ENCODE measurements around the gene FAF1.
A peak's percentile ranks its signal among the peaks of the same experiment; 100 is the strongest.

FAF1 gene

DNA sequence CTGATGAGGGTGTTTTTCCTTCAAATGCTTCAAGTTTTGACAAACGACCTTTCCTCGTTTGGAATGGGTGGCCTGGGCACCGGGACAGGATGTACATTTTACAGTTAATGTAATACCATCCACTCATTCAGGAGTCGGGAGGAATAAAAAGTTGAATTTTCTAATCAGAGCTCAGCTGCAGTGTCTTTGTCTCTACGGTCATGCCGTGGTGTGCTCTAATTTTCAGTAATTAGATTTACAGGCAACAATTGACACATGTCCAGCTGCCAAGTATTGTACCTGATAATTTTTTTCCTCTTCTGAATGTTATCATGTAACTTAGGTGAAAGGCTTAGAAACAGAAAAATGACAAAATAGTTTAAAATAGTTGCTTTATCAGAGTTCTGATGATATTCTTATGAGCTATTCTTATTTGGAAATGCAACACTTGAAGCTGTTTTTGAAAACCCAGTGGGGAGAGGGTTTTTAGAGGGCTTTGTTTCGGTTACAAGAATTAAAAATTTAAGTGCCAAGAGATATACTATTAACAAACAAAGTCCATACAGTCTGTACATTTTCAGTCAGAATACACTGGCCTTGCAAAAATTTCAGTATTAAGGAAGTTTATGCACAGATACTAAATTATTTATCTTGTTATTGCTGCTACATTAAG, 11.0 kb upstream of the FAF1 start:
- H3K27me3 ChIP-seq (ENCODE audit: control insufficient read depth, insufficient read depth, low read length): peaks cover 95% of the 10 kb centered on the region
- H3K9ac ChIP-seq (ENCODE audit: low read depth, low read length): no peak overlapping the region
- no peaks in the 10 kb centered on the region for H3K9me3 ChIP-seq (ENCODE audit: control insufficient read depth, insufficient read depth, low read length)

DNA sequence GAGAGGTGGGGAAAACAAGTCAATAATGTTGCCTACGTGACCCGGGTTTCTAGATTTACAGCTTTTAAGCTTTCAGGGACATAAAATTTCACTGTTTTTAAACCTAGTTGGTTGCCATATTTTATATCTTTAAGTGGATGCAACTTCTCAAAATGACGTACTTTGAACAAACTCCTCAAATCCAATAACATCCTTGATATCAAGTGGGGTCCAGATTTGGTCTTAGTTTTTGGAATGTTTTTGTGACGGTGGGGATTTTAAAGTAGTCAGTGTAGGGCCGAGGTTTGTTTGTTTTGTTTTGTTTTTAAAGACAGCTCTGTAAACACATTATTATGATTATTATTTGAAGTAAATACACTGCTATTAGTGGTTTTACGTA, 10.4 kb upstream of the FAF1 start:
- no peak overlapping the region for H3K9ac ChIP-seq (ENCODE audit: low read depth, low read length)
- peaks cover 15% of the 10 kb centered on the region for H3K4me1 ChIP-seq (ENCODE audit: control insufficient read depth, insufficient read depth, low read length)
- peak overlapping the region; percentile 75; the same call in 1 of the 2 replicates for H3K4me3 ChIP-seq (ENCODE audit: low read depth, low read length)
- no peaks in the 10 kb centered on the region for H3K36me3 ChIP-seq (ENCODE audit: control insufficient read depth, insufficient read depth, low read length)
- no peaks in the 10 kb centered on the region for H3K9me3 ChIP-seq (ENCODE audit: control insufficient read depth, insufficient read depth, low read length)
- H3K27ac ChIP-seq (ENCODE audit: low read depth, low read length): no peak overlapping the region
- H3K27me3 ChIP-seq (ENCODE audit: control insufficient read depth, insufficient read depth, low read length): peaks cover 94% of the 10 kb centered on the region

More for the DNA sequence above, 11.0 kb upstream of the FAF1 start:
- Histone ChIP-seq H3K27ac (ENCODE audit: low read depth, low read length) (no peak overlapping the region), H3K4me1 (ENCODE audit: control insufficient read depth, insufficient read depth, low read length) (peaks cover 15% of the 10 kb centered on the region), H3K4me3 (ENCODE audit: low read depth, low read length) (no peak overlapping the region), H3K36me3 (ENCODE audit: control insufficient read depth, insufficient read depth, low read length) (no peaks in the 10 kb centered on the region)

DNA sequence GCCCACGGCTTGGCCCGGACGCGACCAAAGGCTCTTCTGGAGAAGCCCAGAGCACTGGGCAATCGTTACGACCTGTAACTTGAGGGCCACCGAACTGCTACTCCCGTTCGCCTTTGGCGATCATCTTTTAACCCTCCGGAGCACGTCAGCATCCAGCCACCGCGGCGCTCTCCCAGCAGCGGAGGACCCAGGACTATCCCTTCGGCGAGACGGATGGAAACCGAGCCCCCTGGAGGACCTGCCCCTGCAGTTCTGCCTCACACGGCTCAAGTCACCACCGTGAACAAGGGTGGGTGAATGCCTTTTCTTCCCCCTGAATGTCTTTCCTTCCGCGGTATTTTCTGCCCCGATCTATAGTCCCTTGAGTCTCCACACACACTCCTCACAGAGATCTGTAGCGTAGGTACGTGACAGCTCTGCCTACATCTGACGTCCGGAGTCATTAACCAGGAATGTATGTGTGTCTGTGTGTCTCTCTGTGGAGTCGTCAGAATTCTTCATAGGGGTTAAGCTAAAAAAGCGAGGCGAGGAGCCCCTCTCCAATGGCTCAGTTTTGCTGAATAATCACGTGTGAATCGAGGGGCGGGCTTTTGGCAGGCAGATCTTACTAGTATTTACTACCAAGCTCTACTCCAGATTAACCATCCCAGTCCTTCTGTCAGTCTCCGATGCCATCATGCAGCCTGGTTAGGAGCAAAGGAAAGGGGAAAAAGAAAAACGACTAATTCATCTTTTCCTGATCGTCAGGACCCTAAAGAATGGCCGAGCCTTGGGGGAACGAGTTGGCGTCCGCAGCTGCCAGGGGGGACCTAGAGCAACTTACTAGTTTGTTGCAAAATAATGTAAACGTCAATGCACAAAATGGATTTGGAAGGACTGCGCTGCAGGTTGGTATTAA, 9.8 kb upstream of the FAF1 start, which contains the start of gene CDKN2C:
Gene CDKN2C (plus strand): TSS at position 635 of the 898 bp plus-strand sequence. CDS start 124 bp downstream, at position 759.
- no peak within 1 kb of the TSS for H3K9ac ChIP-seq (ENCODE audit: low read depth, low read length)

DNA sequence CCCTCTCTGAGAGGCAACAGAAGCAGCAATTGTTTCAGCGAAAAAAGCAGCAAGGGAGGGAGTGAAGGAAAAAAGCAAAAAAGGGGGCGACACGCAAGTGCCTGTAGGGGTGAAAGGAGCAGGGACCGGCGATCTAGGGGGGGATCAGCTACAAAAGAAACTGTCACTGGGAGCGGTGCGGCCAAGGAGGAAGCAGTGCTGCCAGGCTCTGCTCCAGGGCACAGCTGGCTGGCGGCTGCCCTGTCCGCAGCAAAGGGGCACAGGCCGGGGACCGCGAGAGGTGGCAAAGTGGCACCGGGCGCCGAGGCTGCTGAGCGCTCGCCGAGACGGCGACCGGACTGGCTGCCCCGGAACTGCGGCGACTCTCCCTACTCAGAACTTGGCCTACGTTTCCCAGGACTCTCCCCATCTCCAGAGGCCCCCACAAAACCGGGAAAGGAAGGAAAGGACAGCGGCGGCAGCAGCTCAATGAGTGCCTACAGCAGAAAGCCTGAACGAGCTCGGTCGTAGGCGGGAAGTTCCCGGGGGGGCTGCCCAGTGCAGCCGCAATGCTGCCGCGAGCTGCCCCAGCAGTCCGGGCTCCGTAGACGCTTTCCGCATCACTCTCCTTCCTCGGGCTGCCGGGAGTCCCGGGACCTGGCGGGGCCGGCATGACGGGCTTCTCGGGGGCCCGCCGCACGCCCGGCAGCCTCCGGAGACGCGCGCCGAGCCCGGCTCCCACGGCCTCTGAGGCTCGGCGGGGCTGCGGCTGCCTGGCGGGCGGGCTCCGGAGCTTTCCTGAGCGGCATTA, 8.9 kb upstream of the FAF1 start:
- H3K27ac ChIP-seq (ENCODE audit: low read depth, low read length): no peak overlapping the region

More for the DNA sequence above, 9.8 kb upstream of the FAF1 start, which contains the start of gene CDKN2C:
- Histone ChIP-seq H3K9me3 (ENCODE audit: control insufficient read depth, insufficient read depth, low read length) (no peaks in the 10 kb centered on the region), H3K4me1 (ENCODE audit: control insufficient read depth, insufficient read depth, low read length) (peaks cover 15% of the 10 kb centered on the region), H3K4me3 (ENCODE audit: low read depth, low read length) (peak within 1 kb of the TSS; percentile 75), H3K27ac (ENCODE audit: low read depth, low read length) (no peak within 1 kb of the TSS), H3K36me3 (ENCODE audit: control insufficient read depth, insufficient read depth, low read length) (no peaks in the 10 kb centered on the region), H3K27me3 (ENCODE audit: control insufficient read depth, insufficient read depth, low read length) (peaks cover 94% of the 10 kb centered on the region)

DNA sequence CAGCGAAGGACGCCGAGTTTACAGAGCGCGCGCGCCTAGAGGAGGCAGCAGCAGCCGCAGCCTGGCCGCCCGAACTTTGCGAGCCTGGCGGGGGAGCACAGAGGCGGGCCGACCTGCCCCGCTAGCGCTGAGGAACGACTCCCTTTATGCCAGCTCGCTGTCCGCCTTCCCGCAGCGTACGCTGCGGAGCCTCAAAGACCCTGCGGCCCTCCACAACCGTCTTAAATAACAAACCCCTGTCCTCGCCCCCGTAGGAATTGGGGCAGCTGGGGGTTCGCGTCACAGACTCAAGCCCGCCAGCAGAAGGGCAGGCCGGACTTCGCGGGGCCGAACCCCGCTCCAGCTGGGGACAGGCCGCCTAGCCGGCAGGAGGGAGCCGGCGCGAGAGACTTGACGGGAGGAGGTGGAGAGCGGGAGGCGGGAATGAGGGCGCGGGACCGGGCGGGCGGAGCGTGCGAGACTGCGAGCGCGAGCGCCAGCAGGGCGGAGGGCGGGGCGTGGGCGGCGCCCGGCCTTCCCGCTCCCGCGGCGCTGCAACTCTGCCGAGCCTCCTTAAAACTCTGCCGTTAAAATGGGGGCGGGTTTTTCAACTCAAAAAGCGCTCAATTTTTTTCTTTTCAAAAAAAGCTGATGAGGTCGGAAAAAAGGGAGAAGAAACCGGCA, 8.2 kb upstream of the FAF1 start:
- H3K27me3 ChIP-seq (ENCODE audit: control insufficient read depth, insufficient read depth, low read length): peaks cover 91% of the 10 kb centered on the region
- peak overlapping the region; percentile 75 for H3K4me3 ChIP-seq (ENCODE audit: low read depth, low read length)
- no peaks in the 10 kb centered on the region for H3K9me3 ChIP-seq (ENCODE audit: control insufficient read depth, insufficient read depth, low read length)
- H3K27ac ChIP-seq (ENCODE audit: low read depth, low read length): peak overlapping the region; percentile 79
- H3K36me3 ChIP-seq (ENCODE audit: control insufficient read depth, insufficient read depth, low read length): no peaks in the 10 kb centered on the region
- peak overlapping the region; percentile 44; the same call in 1 of the 2 replicates for H3K9ac ChIP-seq (ENCODE audit: low read depth, low read length)
- peaks cover 15% of the 10 kb centered on the region for H3K4me1 ChIP-seq (ENCODE audit: control insufficient read depth, insufficient read depth, low read length)

More for the DNA sequence above, 8.9 kb upstream of the FAF1 start:
- no peak overlapping the region for H3K9ac ChIP-seq (ENCODE audit: low read depth, low read length)
- H3K36me3 ChIP-seq (ENCODE audit: control insufficient read depth, insufficient read depth, low read length): no peaks in the 10 kb centered on the region
- H3K27me3 ChIP-seq (ENCODE audit: control insufficient read depth, insufficient read depth, low read length): peaks cover 92% of the 10 kb centered on the region
- H3K4me1 ChIP-seq (ENCODE audit: control insufficient read depth, insufficient read depth, low read length): peaks cover 15% of the 10 kb centered on the region
- H3K9me3 ChIP-seq (ENCODE audit: control insufficient read depth, insufficient read depth, low read length): no peaks in the 10 kb centered on the region
- peak overlapping the region; percentile 75 for H3K4me3 ChIP-seq (ENCODE audit: low read depth, low read length)

DNA sequence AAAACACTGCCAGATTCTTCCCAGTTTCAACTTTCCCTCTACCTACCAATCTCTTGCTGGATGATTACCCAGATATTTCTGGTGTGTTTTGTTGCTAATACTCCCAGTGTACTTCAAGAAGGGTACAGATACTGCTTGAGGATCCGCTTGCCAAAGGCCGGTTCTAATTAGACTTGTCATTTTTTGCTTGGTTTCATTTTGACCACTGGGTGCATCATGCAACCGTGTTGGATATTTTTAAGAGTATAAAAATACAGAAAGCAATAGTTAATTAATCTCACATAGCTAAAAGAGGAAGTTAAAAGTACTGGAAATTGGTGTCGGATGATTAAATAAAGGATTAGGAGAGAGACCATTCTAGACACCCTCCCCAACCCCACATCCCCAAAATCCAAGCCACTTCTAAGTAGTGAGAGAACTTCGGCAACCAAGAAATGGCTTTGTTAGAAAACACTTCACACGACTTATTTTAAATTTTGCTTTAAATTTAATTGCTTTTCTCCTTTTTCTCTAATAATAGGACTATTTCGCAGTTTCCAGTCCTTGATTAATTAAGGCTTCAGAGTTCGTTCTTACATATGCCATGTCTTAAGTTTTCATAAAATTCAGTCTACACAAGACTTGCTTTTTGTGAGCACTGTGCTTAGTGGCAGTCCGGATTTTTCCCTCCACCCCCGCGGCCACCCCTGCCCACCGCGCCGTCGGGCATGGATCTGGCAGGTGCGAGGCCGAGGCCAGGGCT, 7.5 kb upstream of the FAF1 start:
- Histone ChIP-seq H3K9me3 (ENCODE audit: control insufficient read depth, insufficient read depth, low read length) (no peaks in the 10 kb centered on the region), H3K4me1 (ENCODE audit: control insufficient read depth, insufficient read depth, low read length) (peaks cover 15% of the 10 kb centered on the region), H3K36me3 (ENCODE audit: control insufficient read depth, insufficient read depth, low read length) (no peaks in the 10 kb centered on the region), H3K4me3 (ENCODE audit: low read depth, low read length) (peak overlapping the region; percentile 75), H3K9ac (ENCODE audit: low read depth, low read length) (no peak overlapping the region), H3K27ac (ENCODE audit: low read depth, low read length) (no peak overlapping the region), H3K27me3 (ENCODE audit: control insufficient read depth, insufficient read depth, low read length) (peaks cover 87% of the 10 kb centered on the region)

DNA sequence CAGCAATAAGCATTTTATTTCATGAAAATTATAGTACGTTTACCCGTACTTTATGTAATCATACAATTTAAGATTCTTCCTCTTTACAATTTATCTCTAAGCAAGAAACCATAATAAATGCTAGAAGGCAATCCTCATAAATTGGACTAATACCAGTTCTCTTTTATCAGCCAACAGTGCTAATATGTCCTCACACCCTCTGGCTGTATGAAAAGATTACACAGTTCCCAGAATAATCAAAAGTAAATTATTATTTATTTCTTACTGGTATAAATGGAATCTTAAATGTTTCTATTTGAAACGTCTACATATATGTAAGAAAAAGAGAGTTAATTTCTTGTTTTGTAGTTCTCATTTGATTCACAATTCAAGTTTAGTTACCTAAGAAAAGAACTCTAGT, 6.9 kb upstream of the FAF1 start:
- Histone ChIP-seq H3K27me3 (ENCODE audit: control insufficient read depth, insufficient read depth, low read length) (peaks cover 81% of the 10 kb centered on the region), H3K36me3 (ENCODE audit: control insufficient read depth, insufficient read depth, low read length) (no peaks in the 10 kb centered on the region), H3K9me3 (ENCODE audit: control insufficient read depth, insufficient read depth, low read length) (no peaks in the 10 kb centered on the region), H3K4me3 (ENCODE audit: low read depth, low read length) (no peak overlapping the region), H3K27ac (ENCODE audit: low read depth, low read length) (no peak overlapping the region), H3K4me1 (ENCODE audit: control insufficient read depth, insufficient read depth, low read length) (peaks cover 15% of the 10 kb centered on the region), H3K9ac (ENCODE audit: low read depth, low read length) (no peak overlapping the region)

DNA sequence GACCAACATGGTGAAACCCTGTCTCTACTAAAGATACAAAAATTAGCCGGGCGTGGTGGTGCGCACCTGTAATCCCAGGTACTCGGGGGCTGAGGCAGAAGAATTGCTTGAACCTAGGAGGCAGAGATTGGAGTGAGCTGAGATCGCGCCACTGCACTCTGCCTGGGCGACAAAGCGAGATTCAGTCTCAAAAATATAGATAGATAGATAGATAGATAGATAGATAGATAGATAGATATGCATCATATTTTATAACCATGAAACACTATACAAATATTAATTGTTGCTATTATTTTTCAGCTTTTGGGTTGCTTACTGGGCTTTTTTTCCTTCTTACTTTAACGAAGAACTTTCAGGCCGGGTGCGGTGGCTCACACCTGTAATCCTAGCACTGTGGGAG, 4.8 kb upstream of the FAF1 start:
- Histone ChIP-seq H3K9me3 (ENCODE audit: control insufficient read depth, insufficient read depth, low read length) (no peaks in the 10 kb centered on the region), H3K27me3 (ENCODE audit: control insufficient read depth, insufficient read depth, low read length) (peaks cover 60% of the 10 kb centered on the region), H3K4me1 (ENCODE audit: control insufficient read depth, insufficient read depth, low read length) (peaks cover 6% of the 10 kb centered on the region), H3K27ac (ENCODE audit: low read depth, low read length) (no peak overlapping the region), H3K36me3 (ENCODE audit: control insufficient read depth, insufficient read depth, low read length) (no peaks in the 10 kb centered on the region), H3K9ac (ENCODE audit: low read depth, low read length) (no peak overlapping the region), H3K4me3 (ENCODE audit: low read depth, low read length) (no peak overlapping the region)

DNA sequence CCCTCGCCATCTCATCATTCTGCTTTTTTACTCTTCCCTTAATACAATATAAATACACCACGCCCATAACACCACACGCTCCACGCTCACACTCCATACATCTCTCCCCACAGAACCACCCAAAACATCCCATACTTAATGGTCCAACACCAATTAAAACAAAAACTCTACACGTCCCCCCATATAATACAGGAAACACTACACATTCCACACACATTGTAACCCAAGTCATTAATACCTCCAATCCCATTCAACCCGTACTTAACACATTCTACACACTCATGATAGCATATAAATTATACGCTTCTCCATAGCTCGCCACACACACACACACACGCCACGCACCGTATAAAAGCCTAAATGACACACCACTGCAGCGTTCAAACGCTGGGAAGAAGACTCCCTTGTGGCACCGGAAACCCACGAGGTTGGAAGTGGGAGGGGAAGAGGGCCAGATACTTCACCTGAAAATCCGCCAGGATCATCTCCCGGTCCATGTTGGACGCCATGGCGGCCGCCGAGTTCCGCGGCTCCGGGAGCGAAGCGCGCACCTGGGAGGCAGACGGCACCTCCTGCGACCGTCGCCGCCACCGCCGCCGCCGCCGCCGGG, 659 bp downstream of the FAF1 start:
- H3K9me3 ChIP-seq (ENCODE audit: control insufficient read depth, insufficient read depth, low read length): no peaks in the 10 kb centered on the region
- peak overlapping the region; percentile 88 for H3K27ac ChIP-seq (ENCODE audit: low read depth, low read length)
- peak overlapping the region; percentile 99 for H3K4me3 ChIP-seq (ENCODE audit: low read depth, low read length)
- 0 out of 2 replicates have a peak, but pooled peaks cover 4% of the 10 kb centered on the region for H3K4me1 ChIP-seq (ENCODE audit: control insufficient read depth, insufficient read depth, low read length)
- H3K27me3 ChIP-seq (ENCODE audit: control insufficient read depth, insufficient read depth, low read length): peaks cover 13% of the 10 kb centered on the region
- H3K9ac ChIP-seq (ENCODE audit: low read depth, low read length): peak overlapping the region; percentile 86
- H3K36me3 ChIP-seq (ENCODE audit: control insufficient read depth, insufficient read depth, low read length): peaks cover 3% of the 10 kb centered on the region; the same call in 1 of the 2 replicates
